Breast epithelium (tissue), 3 donors: ENCODE measurements around the gene INSR.

Experiments
- CTCF ChIP-seq, 3 donors: fragments of 450-650 bp; IDR thresholded peaks; one replicate each; pipeline ENCODE4 v1.5.1; 2016 to 2017; ENCODE audit warnings: antibody characterized with exemption in 3 of 3, mild to moderate bottlenecking in 3 of 3, moderate library complexity in 3 of 3
- POLR2A ChIP-seq: fragments of 450-650 bp; IDR thresholded peaks from one replicate; pipeline ENCODE4 v1.6.1; 2016; ENCODE audit warnings: antibody characterized with exemption, mild to moderate bottlenecking, moderate library complexity

- no peak for TF ChIP-seq CTCF (IDR thresholded peaks at IDR 0.05)
- no peak for TF ChIP-seq POLR2A
Measured at GRCh38 chr19:7191946-7192691, 102.1 kb downstream of the INSR start.
